HG03378 (cell line): ENCODE data around the gene ZNF575.

Experiments
- ATAC-seq: cut with Tn5 transposase; IDR thresholded peaks from one replicate; pipeline ENCODE4 v1.9.1; 2021; ENCODE audit warnings: mild to moderate bottlenecking, moderate library complexity; ENCODE audit not compliant: unreplicated experiment

The ZNF575 gene

GRCh38 chr19:43532962-43533545, at the start of gene ZNF575:
Gene ZNF575, plus strand, starts transcription at chr19:43533188. Its CDS starts 1,235 bp downstream, at chr19:43534423.
- peak; percentile 47 for ATAC-seq

GRCh38 chr19:43483281-43483680, 49.7 kb upstream of the ZNF575 start:
- no peak for ATAC-seq

GRCh38 chr19:43485951-43486350, 47.0 kb upstream of the ZNF575 start:
- no peak for ATAC-seq

GRCh38 chr19:43486412-43486811, 46.6 kb upstream of the ZNF575 start:
- ATAC-seq: no peak

GRCh38 chr19:43488179-43488578, 44.8 kb upstream of the ZNF575 start:
- no peak for ATAC-seq

GRCh38 chr19:43489310-43489709, 43.7 kb upstream of the ZNF575 start:
- no peak for ATAC-seq

GRCh38 chr19:43489979-43490599, 42.9 kb upstream of the ZNF575 start:
- ATAC-seq: no peak

- ATAC-seq: no peak
These were observed 42.2 kb upstream of the ZNF575 start for GRCh38 chr19:43490759-43491158.

GRCh38 chr19:43495082-43495481, 37.9 kb upstream of the ZNF575 start:
- no peak for ATAC-seq

- ATAC-seq: no peak
These were observed 36.0 kb upstream of the ZNF575 start for GRCh38 chr19:43496960-43497359.

- ATAC-seq: no peak
These were observed 34.6 kb upstream of the ZNF575 start for GRCh38 chr19:43498233-43498842.

GRCh38 chr19:43499042-43499441, 33.9 kb upstream of the ZNF575 start:
- ATAC-seq: no peak

- ATAC-seq: no peak
These were observed 31.1 kb upstream of the ZNF575 start for GRCh38 chr19:43501661-43502418.

- no peak for ATAC-seq
These were observed 30.5 kb upstream of the ZNF575 start for GRCh38 chr19:43502419-43502976.

GRCh38 chr19:43503501-43504425, 29.2 kb upstream of the ZNF575 start:
- ATAC-seq: peak; percentile 77

- ATAC-seq: no peak
These were observed 28.4 kb upstream of the ZNF575 start, which contains the start of gene PHLDB3 for GRCh38 chr19:43504426-43505185. Gene PHLDB3, minus strand, starts transcription at chr19:43504746. Its CDS starts 628 bp downstream, at chr19:43504118.

GRCh38 chr19:43505186-43505456, 27.9 kb upstream of the ZNF575 start:
- no peak for ATAC-seq

- ATAC-seq: no peak
These were observed 27.0 kb upstream of the ZNF575 start for GRCh38 chr19:43505941-43506340.

GRCh38 chr19:43506629-43507028, 26.4 kb upstream of the ZNF575 start:
- no peak for ATAC-seq

GRCh38 chr19:43507880-43508279, 25.1 kb upstream of the ZNF575 start:
- no peak for ATAC-seq
